ENCODE results near the gene USB1.
A peak's percentile ranks its signal among the peaks of the same experiment; 100 is the strongest.

DNA sequence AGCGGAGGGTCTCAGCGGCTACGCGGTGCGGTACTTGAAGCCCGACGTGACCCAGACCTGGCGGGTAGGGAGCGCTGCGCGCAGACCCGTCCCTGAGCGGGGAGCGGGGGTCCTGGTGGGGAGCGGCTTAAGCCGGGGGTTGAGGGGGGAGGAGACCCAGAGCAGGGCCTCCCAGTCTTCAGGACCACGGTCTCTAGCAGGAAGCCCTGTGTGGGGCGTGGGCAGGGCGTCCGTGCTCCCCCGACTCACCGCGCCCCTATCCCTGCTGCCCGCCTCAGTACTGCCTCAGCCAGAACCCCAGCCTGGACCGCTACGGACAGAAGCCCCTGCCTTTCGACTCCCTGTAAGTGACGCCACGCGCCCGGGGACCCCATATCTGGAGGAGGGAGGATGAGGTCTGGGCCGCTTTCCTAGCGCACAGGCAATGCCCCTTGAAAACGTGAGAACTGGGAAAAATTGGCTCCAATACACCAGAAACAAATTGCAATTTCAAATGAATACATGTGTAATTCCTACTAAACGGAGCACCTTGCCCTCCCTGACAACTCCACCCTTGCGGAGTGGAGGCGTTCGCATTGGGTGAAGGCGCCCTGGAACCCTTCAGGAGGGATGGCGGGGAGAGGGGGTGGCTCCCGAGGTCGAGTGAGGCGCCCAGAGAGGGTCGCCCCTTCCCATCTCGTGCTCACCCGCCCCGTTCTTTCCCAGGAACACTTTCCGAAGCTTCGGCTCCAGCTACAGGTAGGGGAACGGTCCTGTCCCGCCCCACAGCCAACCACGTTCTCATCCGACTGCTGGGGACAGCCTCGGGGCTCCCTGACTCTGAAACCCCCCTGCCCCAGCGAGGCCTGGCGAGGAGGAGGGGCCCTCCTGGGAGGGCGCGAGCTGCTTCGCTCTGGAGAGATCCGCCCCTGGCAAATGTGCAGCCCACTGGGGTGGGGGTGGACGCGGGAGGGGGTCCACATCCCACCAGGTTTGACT, 15.7 kb upstream of the USB1 start:
- TF ChIP-seq, protein P1, sequence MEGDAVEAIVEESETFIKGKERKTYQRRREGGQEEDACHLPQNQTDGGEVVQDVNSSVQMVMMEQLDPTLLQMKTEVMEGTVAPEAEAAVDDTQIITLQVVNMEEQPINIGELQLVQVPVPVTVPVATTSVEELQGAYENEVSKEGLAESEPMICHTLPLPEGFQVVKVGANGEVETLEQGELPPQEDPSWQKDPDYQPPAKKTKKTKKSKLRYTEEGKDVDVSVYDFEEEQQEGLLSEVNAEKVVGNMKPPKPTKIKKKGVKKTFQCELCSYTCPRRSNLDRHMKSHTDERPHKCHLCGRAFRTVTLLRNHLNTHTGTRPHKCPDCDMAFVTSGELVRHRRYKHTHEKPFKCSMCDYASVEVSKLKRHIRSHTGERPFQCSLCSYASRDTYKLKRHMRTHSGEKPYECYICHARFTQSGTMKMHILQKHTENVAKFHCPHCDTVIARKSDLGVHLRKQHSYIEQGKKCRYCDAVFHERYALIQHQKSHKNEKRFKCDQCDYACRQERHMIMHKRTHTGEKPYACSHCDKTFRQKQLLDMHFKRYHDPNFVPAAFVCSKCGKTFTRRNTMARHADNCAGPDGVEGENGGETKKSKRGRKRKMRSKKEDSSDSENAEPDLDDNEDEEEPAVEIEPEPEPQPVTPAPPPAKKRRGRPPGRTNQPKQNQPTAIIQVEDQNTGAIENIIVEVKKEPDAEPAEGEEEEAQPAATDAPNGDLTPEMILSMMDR (IDR thresholded peaks at IDR 0.05), result no peak
- TF ChIP-seq POLR2AphosphoS5 (IDR thresholded peaks at IDR 0.05), result peak in 1 of 2 donors; percentile 7
- no peak for TF ChIP-seq POLR2A (IDR thresholded peaks at IDR 0.05; ENCODE audit: low read depth)
- no peak for TF ChIP-seq EP300 (IDR thresholded peaks at IDR 0.05)
